ENCODE data around the gene SF1.

Gene SF1

GRCh38 chr11:64715756-64716472 is 62.4 kb downstream of the SF1 start:
- Histone ChIP-seq H3K4me3 (ENCODE audit: low read depth, low read length) (no peak overlapping the region), H3K36me3 (no peaks in the 10 kb centered on the region), H3K9me3 (ENCODE audit: severe bottlenecking) (no peaks in the 10 kb centered on the region), H3K27ac (no peak overlapping the region), H3K27me3 (ENCODE audit: insufficient read depth, low read depth, severe bottlenecking) (peaks cover 18% of the 10 kb centered on the region)
- no peak for TF ChIP-seq CTCF (IDR thresholded peaks at IDR 0.05; ENCODE audit: low read depth, low read length)
- DNase-seq: no peak

DNA sequence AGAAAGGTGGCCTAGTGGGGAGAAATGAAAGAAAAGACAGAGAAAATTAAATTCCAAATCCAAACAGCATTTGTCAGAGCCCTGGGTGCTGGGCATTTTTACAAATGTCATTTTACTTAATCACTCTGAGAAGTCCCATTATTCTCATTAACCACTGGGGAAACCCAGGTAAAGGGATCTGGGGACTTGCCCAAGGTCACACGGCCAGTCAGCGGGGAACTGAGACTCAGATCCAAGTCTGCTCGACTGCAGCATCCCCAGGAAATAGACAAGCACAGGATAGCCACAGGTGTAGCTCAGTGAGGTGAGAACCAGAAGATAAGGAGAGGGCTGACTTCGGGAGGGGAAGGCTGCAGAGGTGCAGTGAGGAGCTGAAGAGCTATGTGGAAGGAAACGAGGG is 63.2 kb downstream of the SF1 start:
- Histone ChIP-seq H3K9me3 (ENCODE audit: severe bottlenecking) (no peaks in the 10 kb centered on the region), H3K36me3 (no peaks in the 10 kb centered on the region), H3K27ac (no peak overlapping the region), H3K27me3 (ENCODE audit: insufficient read depth, low read depth, severe bottlenecking) (peaks cover 18% of the 10 kb centered on the region), H3K4me3 (ENCODE audit: low read depth, low read length) (no peak overlapping the region)
- no peak for DNase-seq
- no peak for TF ChIP-seq CTCF (IDR thresholded peaks at IDR 0.05; ENCODE audit: low read depth, low read length)

DNA sequence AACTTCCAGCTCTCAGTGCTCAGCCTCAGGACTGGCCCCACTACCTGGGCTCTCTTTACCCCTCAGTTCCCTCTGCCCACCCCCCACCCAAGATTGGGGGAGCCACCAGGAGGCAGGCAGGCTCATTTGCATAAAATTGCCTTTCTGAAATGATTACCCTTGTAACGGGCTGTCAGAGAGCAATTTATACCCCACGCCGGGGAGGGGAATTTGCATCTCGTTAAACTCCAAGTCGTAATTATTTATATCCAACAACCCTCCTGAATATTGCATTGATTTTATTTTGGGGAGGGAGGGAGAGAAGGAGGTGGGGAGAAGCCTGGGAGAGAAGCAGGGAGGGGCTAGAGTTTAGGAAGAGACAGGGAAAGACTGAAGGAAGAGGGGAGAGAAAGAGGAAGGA is 63.7 kb downstream of the SF1 start:
- Histone ChIP-seq H3K27me3 (ENCODE audit: insufficient read depth, low read depth, severe bottlenecking) (peaks cover 18% of the 10 kb centered on the region), H3K36me3 (no peaks in the 10 kb centered on the region), H3K9me3 (ENCODE audit: severe bottlenecking) (no peaks in the 10 kb centered on the region), H3K27ac (no peak overlapping the region), H3K4me3 (ENCODE audit: low read depth, low read length) (no peak overlapping the region)
- DNase-seq: no peak
- no peak for TF ChIP-seq CTCF (IDR thresholded peaks at IDR 0.05; ENCODE audit: low read depth, low read length)

Measured in WERI-Rb-1 (cell line).